GM19043 (cell line): ENCODE data around the gene SLC15A1.

ENCODE experiments used
- ATAC-seq: cut with Tn5 transposase; IDR thresholded peaks from one replicate; pipeline ENCODE4 v1.9.1; 2021; ENCODE audit warnings: low read depth; ENCODE audit not compliant: unreplicated experiment

Gene SLC15A1, protein sequence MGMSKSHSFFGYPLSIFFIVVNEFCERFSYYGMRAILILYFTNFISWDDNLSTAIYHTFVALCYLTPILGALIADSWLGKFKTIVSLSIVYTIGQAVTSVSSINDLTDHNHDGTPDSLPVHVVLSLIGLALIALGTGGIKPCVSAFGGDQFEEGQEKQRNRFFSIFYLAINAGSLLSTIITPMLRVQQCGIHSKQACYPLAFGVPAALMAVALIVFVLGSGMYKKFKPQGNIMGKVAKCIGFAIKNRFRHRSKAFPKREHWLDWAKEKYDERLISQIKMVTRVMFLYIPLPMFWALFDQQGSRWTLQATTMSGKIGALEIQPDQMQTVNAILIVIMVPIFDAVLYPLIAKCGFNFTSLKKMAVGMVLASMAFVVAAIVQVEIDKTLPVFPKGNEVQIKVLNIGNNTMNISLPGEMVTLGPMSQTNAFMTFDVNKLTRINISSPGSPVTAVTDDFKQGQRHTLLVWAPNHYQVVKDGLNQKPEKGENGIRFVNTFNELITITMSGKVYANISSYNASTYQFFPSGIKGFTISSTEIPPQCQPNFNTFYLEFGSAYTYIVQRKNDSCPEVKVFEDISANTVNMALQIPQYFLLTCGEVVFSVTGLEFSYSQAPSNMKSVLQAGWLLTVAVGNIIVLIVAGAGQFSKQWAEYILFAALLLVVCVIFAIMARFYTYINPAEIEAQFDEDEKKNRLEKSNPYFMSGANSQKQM

DNA sequence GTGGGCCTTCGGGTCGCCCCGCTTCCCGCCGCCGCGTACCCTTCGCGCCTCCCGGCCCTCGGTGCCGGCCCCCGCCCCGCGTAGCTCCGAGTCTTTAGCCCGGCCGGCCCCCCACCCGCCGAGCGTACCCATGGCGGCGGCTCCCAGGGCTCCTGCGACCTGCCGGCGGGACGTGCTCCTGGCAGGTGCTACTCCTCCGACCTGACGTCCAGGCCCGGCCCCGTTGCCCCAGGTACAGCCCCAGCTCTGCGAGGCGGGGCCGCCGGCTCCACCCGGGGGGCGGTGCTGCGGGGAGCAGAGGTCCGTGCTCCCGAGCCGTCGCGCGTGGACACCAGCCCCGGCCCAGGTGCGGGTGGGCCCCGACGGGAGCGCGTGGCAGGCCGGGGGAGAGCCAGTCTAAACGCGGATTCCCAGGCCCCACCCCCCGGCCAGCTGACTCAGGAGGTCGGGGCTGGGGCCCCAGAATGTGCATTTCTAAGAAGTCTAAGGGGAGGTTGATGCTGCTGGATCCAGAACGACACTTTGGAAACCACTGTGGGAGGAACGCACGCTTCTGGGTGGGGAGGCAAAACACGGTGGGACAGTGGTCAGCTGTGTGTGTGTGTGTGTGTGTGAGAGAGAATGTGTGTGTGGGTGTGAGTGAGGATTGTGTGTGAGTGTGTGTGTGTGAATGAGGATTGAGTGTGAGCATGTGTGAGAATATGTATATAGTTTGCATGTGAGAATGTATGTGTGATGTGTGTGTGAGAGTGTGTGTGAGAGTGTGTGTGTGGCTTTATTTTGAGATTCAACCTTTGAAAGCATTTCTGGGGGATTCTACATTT, at the start of gene SLC15A1:
SLC15A1 (minus strand) TSS at position 206 of the 824 bp plus-strand sequence; CDS start at position 132, 74 bp downstream.
- no peak for ATAC-seq

DNA sequence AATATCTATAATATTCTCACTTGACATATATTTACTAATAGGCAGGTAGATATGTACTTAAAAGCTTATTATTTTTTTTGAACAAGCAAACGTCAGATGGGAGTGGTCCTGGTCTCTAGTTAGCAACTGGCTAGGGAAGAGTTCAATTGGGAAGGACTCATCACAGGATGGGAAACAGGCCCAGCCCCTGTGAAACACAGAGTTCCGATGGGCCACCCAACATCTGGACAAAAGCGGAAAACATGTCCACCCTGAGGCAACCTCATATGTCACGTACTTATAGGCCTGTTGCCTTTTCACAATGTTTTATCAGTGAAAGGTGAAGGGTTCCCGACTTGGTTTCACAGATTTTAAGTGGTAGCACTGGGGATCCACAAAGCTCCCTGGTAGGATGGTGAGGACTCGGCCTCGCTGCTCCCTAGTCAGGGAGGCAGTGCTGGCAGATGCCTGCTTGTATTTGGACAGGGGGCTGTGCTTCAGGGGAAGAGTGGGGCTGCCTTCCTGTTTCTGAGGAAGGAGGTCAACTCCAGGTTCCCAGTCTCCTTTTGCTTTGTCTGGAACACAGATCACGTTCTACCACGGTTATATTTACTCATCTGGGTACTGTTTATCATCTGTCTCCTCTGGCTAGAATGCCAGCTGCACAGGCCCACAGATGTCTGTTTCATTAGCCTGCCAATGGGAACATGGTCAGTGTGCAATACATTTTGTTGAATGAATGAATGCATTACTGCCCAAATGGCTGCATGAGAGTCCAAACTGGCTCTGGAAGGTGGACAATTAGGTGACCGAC, 49.4 kb upstream of the SLC15A1 start:
- ATAC-seq = no peak

DNA sequence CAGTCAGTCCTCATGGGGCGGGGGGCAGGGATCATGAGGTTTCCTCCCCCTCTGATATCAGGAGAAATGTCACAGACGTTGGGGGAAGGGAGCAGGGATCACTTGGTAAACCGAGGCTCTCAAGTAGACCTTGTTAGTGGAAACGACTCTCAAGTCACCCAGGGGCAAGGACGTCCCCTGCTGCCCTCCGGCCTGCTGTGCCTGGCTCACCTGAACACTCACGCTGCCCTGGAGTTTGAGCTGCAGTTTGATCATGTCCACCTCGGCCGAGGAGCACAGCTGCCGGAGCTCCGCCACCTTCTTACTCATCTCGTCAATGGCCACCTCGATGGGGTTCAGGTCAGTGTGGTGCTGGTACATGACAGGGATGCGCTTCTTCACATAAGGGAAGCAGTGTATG, 47.6 kb upstream of the SLC15A1 start:
- no peak for ATAC-seq

DNA sequence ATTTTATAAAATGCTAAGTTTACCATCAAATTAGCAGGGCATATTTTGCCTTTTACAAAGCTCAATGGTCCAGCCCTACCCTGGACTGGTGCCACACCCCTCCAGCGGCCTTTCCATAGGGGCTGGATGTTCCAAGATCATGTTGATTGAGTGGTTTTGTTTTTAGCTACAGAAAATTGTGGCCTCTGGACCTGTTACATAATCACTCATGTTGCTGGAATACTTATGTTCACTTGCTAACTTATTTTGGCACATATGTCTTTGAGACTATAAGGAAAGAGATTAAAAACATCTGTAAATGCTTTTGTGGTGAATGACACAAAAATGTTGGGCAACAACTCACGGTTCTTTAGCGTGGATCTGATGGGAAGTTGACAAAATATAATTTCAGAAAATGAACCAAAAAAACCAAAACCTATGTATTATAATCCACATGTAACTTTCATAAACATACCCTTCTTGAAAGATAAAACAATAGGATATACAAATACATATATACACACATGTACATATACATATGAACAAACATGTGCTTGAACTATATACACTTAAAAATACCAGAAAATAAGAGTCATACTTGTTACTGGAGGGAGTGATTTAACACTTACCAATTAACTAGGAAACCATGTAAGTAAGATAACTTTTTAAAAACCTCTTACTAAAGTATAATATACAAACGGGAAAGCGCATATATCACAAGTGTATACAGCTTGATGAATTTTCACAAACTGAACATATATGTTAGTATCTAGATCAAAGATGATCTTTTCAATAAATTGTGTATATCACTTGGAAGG, 46.6 kb upstream of the SLC15A1 start:
- no peak for ATAC-seq

DNA sequence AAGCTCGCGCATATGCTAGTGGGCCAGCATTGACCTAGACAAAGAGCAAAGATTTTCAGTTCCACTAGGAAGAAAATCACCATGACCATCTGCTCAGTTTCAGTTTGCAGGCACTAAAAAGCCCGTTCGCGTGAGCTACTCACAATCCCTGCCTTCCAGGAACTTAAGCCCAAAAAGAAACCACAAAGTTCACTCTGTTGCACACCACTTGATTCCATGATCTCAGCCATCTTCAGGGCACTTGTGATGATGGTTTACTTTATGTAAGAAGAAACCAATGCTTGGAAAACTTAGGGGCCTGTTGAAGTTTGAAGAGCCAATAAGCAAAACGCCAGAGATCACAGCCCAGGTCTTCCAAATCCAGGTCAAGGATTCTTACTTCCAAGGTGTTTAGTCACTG, 45.0 kb upstream of the SLC15A1 start:
- no peak for ATAC-seq

DNA sequence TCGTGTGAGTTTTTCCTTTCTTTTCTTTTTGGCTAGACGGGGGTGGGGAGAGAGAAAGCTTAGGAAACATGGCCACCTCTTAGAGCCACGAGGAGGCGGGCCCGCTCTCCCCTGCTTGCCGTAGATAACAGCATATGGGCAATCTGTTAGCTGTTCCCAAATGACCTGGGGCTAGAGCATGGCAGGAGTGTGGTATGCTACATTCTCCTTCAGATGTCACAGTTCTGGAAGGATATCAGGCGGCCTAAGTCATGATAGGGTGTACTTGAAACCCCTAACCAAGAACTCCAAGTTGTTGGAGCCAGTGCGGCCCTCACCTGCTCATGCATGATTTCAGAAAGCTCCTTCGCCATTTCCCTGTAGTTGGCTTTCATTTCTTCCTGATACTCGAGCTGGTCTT, 44.3 kb upstream of the SLC15A1 start:
- no peak for ATAC-seq

DNA sequence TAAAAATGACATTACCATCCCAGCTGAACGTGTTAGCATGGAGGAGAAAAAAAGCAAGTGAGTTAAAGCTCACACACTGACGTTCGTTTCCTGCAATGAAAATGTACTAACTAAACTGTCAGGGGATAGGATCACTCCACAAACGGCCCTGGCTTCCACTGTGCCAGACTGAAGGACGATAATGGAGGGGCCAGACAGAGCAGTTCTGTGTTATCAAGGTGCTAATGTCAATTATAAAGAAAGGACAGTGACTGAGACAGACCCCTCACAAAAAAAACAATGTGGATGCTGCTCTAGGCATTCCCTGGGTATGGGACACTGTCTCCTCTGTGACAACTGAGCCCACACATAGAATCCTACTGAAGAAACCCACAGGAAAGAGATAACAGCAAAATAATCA, 43.7 kb upstream of the SLC15A1 start:
- ATAC-seq = no peak

DNA sequence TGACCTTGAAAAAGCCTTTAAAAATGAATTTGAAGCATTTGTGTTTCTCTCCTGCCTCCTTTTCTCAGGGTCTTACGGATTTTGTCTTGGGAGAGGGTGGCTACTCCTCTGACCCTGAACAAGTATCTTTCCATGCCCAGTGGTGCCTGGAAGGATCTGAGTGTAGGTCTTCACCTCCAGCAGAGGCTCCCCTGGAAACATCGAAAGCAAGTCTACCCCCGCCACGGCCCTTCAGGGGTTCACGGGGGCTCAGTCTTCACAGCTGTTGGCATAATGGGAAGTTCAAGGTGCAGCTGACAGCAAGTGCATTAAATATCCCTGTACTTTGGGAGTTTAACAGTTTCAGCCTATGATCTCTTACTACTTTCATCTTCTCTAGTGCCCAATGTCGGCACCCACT, 42.7 kb upstream of the SLC15A1 start:
- no peak for ATAC-seq

DNA sequence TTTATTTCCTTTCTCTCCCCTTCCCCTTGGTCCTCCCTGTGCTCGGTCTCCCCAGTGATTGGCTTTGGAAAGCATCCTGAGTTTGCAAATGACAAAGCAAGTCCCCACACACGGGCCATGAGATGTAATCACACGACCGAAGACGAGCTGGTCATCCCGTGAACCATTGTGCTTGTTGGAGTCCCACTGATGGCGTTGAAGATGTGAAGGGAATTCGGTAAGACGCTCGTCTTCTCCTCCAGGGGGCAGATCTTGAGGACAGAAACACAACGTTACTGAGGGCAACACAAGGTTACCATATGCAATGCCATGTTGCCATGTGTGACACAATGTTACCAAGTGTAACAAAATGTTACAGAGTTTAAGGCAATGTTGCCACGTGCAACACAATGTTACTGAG, 42.0 kb upstream of the SLC15A1 start:
- no peak for ATAC-seq

DNA sequence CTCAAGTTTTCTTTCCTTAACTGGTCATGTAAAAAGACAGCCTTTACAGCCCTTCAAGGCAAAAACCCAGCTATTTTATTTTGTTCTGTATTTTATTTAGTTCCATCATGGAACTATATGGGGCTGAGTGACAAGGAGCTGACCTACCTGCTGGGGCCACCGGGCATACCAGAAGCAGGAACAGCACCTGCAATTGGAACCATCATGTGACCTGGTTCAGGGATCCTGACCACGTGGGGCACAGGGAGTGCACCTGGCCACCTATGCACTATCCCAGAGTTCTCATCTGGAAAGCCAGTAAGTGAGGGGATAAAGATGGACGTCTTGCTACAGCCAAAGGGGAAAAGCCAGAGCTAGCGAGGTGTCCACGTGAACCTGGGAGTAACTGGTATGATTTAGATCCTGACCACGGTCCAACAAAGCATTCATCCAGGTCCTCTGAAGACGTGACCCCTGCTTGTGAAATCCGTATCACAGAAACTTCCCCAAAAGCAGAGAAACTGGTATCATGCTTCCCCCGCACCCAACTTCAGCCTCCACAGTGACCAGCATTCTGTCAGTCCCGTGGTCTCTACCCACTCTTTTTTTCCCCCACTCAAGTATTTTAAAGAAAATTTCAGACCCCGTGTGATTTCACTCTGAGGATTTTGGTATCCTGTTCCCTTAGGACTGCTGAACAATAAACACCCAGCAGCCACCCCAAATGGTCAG, 40.5 kb upstream of the SLC15A1 start:
- no peak for ATAC-seq

DNA sequence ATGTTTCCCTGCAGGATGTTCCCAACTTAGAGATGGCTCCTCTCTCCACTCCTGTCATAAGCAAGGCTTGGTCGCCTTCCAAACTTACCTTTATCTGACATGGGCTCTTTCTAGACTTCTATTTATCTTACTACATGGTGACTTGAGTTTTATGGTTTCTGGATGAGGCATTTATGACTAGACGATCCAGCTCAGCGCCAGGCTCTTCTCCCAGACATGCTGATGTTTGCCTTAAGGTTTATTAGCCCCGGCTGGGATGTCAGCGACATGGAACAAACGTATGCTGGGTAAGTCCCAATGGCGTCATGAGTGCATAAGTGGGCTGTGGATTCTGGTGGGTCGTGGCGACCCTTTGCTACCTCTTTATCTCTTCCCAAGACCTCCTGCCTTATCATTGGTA, 39.8 kb upstream of the SLC15A1 start:
- no peak for ATAC-seq

DNA sequence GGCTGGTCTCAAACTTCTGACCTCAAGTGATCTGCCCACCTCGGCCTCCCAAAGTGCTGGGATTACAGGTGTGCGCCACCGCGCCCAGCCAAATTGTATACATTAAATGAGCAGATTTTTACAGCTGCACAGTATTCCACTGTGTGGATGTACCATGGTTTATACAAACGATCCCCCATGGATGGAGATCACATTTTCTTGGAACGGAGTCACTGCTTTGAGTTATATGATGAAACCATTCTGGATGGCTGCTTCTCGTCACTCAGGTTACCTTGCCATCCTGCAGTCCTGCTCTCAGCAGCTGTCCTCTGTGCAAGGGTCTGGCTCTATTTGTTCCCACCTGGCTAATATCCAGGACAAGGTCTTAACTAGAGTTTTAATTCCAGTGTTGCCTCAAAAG, 39.1 kb upstream of the SLC15A1 start:
- ATAC-seq = no peak

DNA sequence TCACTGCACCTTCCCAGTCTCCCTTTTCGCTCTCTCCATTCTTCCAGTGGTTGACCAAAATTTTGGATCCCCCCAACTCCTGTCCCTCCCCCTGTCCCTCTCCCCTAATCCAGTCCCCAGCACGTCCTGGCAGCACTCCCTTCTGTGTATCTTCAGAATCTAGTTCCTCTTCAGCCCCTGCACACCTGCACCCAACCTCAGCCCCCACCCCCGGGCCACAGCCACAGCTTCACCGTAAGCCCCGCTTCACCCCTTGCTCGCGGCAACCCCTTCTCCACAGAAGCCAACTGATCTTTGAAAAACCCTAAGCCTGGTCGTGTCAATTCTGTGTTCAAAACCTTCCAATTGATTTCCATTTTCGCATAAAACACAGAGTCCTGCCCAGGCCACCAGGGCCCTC, 35.5 kb upstream of the SLC15A1 start:
- no peak for ATAC-seq

DNA sequence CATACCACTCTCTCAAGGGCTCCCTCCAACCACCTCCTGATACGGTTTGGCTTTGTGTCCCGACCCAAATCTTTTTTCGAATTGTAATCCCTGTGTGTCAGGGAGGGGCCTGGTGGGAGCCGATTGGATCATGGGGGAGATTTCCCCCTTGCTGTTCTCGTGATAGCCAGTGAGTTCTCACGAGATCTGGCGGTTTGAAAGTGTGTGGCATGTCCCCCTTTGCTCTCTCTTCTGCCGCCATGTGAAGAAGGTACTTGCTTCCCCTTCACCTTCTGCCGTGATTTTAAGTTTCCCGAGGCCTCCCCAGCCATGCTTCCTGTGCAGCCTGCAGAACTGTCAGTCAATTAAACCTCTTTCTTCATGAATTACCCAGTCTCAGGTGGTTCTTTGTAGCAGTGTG, 34.7 kb upstream of the SLC15A1 start:
- ATAC-seq = no peak

DNA sequence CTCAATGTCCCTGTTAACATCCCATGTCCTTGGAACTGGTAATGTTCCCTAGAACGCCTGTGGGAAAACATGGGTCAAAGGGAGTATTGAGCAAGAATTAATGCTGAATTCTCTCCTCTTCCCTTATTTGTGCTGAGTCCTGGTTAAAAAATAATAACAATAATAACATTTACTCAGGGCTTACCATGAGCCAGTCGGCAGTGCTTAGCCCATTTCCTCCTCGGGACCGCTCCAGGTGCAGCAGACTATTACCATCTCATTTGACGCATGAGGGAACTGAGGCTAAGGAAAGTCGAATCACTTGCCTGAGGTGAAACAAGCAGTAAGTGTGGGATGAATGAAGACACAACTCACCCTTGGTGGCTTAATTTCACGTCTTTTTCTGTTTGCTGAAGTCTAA, 33.6 kb upstream of the SLC15A1 start:
- no peak for ATAC-seq

DNA sequence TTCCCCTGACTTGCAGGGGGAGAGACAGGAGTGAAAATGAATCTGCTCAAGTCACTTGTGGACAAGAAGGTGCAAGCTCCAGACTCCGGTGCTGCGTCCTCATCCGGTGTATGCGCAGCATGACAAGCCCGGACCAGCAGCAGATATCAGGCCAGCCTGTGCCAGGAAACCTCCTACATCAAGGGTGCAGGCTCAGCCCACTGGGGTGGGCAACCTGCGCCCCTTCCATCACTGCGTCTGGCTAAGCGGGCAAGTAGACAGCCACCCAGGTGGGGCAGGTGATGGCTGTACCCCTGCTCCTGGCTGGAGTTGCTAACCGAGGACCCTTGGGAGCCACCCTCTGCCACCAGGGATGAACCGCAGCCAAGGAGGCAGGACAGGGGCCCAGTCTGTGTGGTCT, 32.9 kb upstream of the SLC15A1 start:
- ATAC-seq = no peak

DNA sequence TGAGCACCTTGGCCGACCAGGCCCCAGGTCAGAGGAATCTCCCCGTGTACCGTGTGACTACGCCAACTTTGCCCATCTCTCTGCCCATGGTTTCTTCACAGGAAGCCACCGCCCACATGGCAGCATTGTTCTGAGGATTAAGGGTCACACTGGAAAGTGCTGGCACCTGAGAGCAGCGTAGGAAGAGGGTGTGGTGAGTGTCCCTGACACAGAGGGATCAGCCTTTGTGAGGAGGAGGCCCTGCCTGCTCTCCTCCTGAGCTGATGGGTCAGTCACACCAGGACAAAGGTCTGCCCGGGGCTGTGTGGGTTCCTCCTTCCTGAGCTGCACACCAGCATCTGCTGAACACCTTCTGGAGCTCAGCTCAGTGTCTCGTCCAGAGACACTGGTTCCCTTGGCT, 32.2 kb upstream of the SLC15A1 start:
- ATAC-seq = no peak

DNA sequence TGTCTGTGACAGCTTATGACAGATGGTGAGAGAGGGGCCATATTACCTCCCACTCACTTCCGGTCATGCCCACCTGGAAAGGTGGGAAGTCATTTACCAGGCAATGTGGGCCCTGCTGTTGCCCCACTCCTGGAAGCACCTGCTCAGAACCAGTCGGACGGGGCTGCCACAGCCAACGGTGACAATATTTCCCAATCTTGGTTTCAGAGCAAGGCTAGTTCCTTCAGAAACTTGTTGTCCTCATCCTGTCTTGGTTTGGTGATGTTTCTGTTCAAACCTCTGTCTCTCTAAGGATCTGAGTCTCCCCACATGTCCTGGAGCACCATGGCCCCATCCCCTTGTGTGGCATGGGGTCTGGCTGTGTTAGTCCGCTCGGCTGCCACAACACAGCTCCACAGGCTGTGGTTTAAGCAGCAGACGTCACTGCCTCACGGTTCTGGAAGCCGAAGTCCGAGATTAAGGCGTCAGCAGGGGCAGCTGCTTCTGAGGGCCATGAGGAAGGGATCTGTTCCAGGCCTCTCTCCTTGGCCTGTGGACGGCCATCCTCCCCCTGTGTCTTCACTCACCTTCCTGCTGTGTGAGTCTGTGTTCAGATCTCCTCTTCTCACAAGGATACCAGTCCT, 31.5 kb upstream of the SLC15A1 start:
- ATAC-seq = no peak

DNA sequence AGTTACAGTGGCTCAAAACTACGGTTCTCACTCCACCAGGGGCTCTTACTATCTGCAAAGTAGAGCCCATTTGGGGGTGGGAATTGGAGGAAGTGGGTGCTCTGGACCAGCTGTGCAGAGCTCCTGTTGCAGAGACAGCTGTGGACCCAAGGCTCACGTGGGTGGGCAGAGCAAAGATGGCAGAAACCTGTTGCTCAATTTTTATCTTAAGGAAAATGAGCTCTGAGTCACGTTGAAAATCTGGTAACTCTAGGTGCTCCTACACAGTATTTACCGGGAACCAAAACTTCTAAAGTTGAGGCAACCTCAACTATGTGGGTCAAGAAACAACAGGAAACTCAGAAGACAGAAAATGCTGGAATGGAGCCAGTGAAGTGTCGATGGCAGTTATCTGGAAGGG, 30.2 kb upstream of the SLC15A1 start:
- ATAC-seq = no peak
